NCI-H510A treated with DMSO at 0.1 percent for 48 hours (cell line): Measurements from ENCODE around the gene CACNA2D1.

Source experiments
- DNase-seq: peaks from one replicate; lab custom pipeline; 2025; lab: John Stamatoyannopoulos, UW

The CACNA2D1 gene

DNA sequence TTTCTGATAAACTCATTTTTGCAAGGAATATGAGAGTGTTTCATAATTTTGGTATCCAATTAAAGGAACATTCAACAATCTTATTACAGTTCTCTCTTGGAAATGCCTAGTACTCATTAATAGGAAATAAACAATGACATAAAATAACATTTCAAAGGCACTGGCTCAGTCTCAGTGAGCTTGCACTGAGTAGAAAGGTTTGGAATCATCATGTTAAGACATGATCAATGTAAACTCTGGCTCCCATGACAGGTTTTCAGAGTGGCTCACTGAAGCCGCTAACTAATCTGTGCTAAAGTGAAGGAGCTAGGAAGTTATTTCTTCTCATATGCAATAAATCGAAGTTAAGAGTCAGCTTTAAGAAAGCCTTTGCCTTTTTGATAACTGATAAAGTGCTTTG, 470.5 kb downstream of the CACNA2D1 start:
- no peak for DNase-seq

DNA sequence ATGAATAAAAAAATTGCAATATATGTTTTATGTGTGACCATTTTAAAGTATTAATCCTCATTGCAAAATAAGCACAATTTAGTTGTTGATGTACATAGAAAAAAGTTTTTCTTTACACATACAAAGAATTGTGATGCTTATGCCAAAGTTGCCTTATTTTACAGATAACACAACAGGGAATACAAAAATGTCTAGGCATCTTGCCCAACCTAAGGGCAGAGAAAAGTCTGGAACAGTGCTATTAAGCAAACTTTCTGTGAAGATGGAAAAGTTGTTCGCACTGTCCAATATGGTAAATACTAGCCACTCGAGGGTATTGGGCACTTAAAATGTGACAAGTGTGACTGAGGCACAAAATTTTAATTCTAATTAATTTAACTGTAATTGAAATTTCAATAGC, 483.6 kb downstream of the CACNA2D1 start:
- no peak for DNase-seq

DNA sequence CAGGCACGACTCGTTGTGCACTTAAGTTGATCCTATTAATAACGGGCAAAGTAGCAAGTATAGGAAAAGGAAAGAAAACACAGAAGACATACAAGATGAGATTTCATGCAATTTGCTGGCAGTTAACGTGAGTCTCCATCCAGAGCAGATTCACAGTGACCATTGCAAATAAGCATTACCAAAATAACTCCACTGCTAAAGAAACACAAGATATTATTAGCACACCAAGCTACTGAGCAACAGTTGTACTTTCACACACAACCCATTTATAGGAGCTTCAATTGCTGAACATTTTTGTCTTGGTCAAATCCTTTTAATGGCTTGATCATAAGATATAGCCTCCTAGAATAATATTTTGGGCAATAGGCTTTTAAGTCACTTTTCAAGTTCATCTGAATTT, 486.1 kb downstream of the CACNA2D1 start:
- DNase-seq, result no peak

DNA sequence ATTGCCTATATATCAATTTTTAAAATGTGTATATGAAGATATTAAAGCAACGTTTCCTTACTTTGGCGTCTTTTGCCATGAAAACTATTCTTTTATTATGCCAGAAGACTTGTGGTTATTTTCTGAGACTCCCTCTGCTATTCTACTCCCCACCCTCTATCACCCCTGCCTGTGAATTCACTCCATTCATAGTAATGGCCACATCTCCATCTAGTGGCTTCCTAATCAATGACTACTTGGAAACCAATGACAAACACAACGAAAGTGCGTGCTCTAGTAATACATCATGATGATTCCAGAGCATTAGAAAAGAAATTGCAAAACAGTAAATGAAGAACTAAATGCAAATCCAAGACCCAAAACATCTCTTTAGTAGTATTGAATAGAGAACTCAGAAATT, 487.1 kb downstream of the CACNA2D1 start:
- no peak for DNase-seq

DNA sequence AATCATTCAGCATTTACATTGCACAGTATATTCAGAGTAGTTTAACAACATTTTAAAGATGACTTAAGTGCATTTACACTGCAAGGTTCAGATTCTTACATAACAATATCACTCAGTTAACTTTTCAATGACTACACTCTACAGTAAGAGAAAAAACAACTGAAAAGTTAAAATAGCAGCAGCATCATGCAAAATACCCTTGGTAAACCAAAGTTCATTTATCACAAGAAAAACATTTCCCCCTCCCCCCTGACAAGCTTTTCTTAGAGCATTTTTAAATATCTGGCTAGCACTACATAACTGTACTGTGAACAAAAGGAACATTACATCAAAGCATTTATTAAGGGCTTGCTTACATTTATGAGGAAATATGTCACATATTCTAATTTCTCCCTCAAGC, 494.3 kb downstream of the CACNA2D1 start:
- no peak for DNase-seq

DNA sequence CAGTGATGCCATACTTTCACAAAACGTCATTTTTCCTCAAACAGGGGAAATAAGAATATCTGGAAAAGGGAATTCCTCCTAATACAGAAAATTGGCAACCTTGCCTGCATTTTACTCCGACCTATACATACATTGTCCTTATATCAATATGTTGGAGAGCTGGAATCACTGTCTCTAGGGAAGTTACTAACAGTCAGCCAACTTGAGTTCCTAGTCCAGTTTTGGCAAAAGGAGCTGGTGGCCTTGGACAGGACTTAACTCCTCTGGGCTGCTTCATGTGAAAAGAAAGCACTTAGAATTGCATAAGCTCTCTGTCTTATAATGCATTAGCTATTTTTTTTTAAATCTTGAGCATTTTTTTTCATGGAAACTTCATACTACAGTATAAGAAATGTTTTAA, 499.5 kb downstream of the CACNA2D1 start:
- no peak for DNase-seq

DNA sequence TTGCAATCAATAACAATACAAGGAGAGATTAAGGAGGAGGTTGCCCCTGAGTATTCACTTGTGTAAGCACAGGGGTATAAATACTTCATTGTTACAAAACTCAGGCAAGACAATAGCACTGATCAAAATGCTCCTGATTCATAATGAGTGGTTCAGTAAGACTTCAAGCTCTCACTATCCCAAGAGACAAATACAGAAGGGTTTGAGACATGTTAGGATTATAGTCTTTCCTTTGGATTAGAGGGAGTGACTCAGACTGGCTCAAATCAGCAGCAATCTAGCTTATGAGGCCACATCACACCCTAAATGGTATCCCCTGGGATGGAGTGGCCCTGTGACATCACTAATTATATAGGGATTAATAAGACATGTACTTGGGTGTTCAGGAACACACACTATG, 506.5 kb downstream of the CACNA2D1 start:
- DNase-seq, result no peak

DNA sequence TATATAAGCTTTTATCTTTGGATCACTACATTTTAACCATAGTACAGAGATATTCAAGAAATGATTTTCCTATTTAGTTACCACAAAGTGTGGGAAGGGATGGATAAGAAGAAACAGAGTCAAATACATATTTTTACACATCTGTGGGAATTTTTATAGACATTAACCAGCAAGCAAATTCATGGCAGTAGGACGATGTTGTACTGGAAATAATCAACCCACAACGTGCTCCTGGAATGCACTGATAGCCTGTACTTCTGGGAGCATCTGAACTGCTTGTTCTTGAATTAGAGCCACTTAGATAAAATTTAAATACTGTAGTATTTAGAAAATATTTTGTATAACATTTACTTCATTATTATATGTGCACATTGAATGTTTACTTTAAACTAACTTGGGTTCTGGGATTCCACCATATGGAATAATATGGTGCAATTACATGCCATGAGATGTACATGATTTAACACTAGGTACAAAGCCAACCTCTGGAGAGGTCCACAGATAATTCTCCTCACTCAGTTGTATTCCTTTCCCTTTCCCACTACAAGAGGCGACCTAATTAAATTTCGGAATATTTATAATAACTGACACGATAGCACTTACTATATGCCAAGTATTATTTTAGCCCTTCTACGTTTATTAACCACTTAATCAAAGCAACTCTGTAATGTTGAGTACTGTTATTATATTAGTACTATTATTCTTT, 508.8 kb downstream of the CACNA2D1 start:
- no peak for DNase-seq

DNA sequence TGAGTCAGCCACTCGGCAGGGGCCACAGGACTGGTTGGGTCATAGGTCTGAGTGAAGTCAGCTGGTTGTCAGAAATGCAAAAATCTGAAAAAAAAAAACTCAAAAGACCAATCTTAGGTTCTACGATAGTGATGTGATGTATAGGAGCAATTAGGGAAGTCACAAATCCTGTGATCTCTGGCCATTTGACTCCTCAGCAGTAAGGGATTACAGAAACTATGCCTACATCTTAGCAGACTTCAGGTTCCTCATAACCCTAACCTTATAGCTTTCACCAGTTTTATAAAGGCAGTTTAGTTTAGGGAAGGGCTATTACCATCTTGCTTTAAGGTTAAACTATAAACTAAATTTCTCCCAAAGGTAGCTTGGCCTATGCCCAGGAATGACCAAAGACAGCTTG, 510.6 kb downstream of the CACNA2D1 start:
- DNase-seq, result no peak

DNA sequence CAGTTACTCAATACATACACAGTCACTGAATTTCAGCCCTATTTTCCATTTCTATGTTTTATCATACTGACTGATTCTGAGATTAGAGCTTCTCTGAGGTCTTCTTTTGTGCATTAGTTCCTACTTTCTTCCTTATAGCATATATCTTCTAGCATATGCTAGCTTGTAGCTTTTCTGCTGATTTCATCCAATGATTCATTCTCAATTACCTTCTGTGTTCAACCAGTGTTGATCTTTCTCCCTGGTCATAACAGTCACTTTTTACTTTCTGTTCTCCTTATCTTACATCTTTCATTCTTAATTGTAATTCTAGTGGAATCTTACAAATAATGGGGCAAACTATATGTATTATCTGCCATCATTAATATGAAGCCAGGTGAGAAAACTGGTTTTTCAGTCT, 514.2 kb downstream of the CACNA2D1 start:
- no peak for DNase-seq

DNA sequence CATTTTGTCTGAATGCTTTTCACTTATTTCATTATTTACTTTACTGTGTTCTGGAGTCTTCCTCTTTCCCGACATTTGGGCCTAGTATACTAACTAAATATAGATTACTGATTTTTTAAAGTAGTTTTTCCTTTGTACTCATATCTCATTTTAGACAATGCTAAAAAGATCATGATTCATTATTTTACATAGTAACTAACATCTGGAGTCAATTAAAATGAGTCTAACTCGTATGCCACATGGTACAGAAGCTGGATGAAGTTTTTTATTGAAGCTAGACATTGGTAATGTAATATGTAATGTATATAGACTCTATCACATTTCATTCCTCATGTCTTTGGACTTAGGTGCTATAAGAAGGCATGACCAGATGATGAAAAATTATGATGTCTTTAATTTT, 517.4 kb downstream of the CACNA2D1 start:
- DNase-seq, result no peak

DNA sequence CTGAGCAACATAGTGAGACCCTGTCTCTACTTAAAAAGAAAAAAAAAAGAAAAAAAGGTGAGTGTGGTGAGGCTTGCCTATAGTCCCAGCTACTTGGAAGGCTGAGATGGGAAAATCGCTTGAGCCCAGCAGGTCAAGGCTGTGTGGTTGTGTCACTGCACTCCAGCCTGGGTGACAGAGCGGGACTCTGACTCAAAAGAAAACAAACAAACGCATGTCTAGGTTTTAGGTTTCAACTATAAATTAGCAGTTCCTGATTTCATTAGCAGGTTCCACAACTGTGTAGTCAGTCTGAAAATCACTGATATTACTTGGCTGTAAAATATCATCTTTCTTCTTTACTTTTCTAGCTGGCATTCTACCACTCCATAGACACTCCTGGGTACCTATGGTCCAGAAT, 518.0 kb downstream of the CACNA2D1 start:
- no peak for DNase-seq

DNA sequence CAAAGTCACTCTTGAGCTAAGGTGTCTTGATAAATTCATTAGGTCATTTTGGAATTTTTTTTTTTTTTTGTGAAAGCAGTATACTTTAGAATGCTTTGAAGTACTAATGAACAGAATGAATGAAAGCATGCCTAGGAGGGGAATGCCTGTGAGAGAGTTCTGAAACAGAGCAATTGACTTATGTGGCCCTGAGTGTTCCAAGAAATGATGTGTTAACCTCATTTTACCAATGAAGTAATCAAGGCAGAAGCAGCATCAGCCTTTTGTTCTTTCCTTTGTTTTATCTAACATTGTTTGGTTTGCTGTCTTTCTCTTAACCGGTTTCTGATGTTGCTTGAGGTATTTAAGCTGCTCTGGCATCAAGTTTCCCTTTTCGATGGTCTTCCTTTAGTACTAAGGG, 519.1 kb downstream of the CACNA2D1 start:
- no peak for DNase-seq

DNA sequence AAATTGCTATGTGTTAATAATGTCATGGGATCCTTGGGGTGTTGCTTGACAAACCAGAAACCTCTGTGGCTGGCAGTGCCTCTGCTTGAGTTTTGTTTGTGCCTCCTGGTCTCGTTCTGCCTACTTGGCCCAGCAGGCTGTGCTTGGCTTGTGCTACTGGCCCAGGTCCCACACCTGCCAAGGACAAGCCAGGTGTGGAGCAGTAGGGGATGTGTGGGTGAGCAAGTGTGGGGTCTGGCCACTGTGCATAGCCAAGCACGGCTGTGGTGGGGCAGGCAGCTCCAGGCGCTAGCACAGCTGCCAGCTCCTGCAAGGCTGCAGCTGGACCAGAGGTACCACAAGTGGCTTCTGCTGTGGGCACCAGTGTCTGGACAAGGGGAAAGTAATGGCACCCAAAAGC, 524.1 kb downstream of the CACNA2D1 start:
- DNase-seq, result no peak

DNA sequence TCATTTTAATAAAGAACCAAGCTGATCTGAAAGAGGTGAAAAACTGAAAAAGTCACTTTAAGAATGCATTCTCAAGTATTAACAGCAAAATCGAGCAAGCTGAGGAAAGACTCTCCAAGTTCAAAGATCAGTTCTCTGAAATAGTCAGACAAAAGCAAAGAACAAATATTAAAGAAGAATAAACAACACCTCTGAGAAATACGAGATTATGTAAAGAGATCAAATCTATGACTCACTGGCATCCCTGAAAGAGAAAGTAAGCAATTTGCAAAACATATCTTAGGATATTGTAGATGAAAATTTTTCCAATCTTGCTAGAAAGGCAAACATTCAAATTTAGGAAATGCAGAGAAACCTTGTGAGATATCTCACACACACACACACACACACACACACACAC, 535.4 kb downstream of the CACNA2D1 start:
- no peak for DNase-seq

DNA sequence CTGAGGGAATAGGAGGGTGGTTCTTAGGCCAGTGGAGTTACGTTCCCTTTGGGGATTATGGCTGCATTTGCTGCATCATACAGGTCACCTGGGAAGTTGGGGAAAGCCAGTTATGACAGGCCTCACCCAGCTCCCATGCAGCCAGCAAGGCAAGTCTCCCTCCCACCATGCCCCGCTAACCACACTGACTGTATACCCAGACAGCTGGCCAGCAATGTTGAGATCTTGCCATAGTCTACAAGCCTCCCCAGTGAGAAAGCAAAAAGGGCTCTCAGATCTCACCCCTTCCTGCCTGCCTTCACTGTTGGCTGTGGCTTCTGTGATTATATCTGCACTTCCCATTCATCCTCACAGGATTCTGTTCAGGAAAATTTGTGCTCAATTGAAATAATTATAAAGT, 540.5 kb downstream of the CACNA2D1 start:
- DNase-seq, result no peak

DNA sequence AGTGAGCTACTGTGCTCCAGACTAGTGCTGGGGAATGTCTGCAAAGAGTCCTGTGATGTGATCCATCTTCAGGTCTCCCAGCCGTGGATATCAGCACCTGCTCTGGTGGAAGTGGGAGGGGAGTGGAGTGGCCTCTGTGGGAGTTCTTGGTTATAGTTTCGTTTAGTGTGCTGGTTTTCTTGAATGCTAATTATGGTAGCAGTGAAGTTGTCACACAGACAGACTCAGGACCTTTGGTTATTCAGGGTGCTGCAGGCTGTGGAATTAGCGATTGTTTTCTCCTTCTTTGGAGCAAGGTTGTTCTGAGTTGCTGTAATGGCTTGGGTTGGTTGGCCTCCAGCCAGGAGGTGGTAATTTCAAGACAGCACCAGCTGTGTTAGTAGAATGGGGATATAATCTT, 541.0 kb downstream of the CACNA2D1 start:
- no peak for DNase-seq
